Hepatocyte (in vitro differentiated cells): ENCODE data around the gene FNDC3B. TPM values are rescaled to one million over a fixed set of nuclear protein-coding genes. Genes with fewer than 3 reads are reported as not detected.

ENCODE experiments used
- DNase-seq: peaks from one replicate; pipeline ENCODE4 v3.0.0-alpha.2; 2016; ENCODE audit warnings: low spot score
- H2AFZ ChIP-seq: fragments of 200-600 bp; sonication (generic); 2 replicates; pipeline ENCODE4 v1.6.0; 2016; ENCODE audit warnings: antibody characterized with exemption, mild to moderate bottlenecking
- H3K27ac ChIP-seq: fragments of 200-600 bp; sonication (generic); 2 replicates; pipeline ENCODE4 v1.5.1; 2016; ENCODE audit warnings: mild to moderate bottlenecking
- H3K27me3 ChIP-seq: fragments of 200-600 bp; sonication (generic); 2 replicates; pipeline ENCODE4 v1.6.1; 2016
- H3K36me3 ChIP-seq: fragments of 200-600 bp; sonication (generic); replicated peaks from 2 replicates; pipeline ENCODE4 v1.5.1; 2016; ENCODE audit warnings: low read depth; ENCODE audit not compliant: insufficient read depth
- H3K4me1 ChIP-seq: fragments of 200-600 bp; sonication (generic); 2 replicates; pipeline ENCODE4 v1.5.1; 2016; ENCODE audit warnings: mild to moderate bottlenecking, moderate library complexity; ENCODE audit not compliant: insufficient read depth
- H3K4me2 ChIP-seq: fragments of 200-600 bp; sonication (generic); 2 replicates; pipeline ENCODE4 v1.6.0; 2016
- H3K4me3 ChIP-seq: fragments of 200-600 bp; sonication (generic); 2 replicates; pipeline ENCODE4 v1.5.1; 2016; ENCODE audit warnings: mild to moderate bottlenecking
- H3K79me2 ChIP-seq: fragments of 200-600 bp; sonication (generic); 2 replicates; pipeline ENCODE4 v1.6.0; 2017; ENCODE audit warnings: mild to moderate bottlenecking
- H3K9me2 ChIP-seq: fragments of 200-600 bp; sonication (generic); replicated peaks from 2 replicates; pipeline ENCODE4 v1.6.0; 2017; ENCODE audit warnings: mild to moderate bottlenecking; ENCODE audit not compliant: insufficient read depth
- H3K9me3 ChIP-seq: fragments of 200-600 bp; sonication (generic); 2 replicates; pipeline ENCODE4 v1.5.1; 2016; ENCODE audit warnings: low read depth, mild to moderate bottlenecking
- H4K20me1 ChIP-seq: fragments of 200-600 bp; sonication (generic); 2 replicates; pipeline ENCODE4 v1.6.0; 2016; ENCODE audit warnings: mild to moderate bottlenecking; ENCODE audit not compliant: insufficient read depth, poor library complexity, severe bottlenecking
- CTCF ChIP-seq: fragments of 200-600 bp; sonication (generic); IDR thresholded peaks from 2 replicates; pipeline ENCODE4 v1.5.1; 2016; ENCODE audit warnings: antibody characterized with exemption, mild to moderate bottlenecking; ENCODE audit not compliant: poor library complexity
- EZH2 ChIP-seq: fragments of 200-600 bp; sonication (generic); IDR thresholded peaks from 2 replicates; pipeline ENCODE4 v1.6.1; 2016; ENCODE audit warnings: antibody characterized with exemption, mild to moderate bottlenecking, borderline replicate concordance
- EZH2phosphoT487 ChIP-seq: fragments of 200-600 bp; sonication (generic); IDR thresholded peaks from one replicate; pipeline ENCODE4 v1.6.1; 2018; ENCODE audit warnings: antibody characterized with exemption, mild to moderate bottlenecking, low read depth, moderate library complexity; ENCODE audit not compliant: unreplicated experiment, severe bottlenecking
- WGBS: methylation state at CpG from one replicate; pipeline ENCODE4 v1.1.6; 2016; ENCODE audit warnings: low lambda C conversion rate; ENCODE audit errors: missing lambda C conversion rate; 5-methylcytosine and 5-hydroxymethylcytosine counted together
- polyA plus RNA-seq: library from polyadenylated mRNA; unstranded; fragments of >200 nt; fragmentation: Nextera tagmentation; extraction: Ambion mirVana; gene quantifications from 2 replicates; pipeline ENCODE4 v1.2.1, GENCODE V29; 2016
- total RNA-seq: library from RNA; depleted of rRNA; stranded (reverse); fragments of >200 nt; gene quantifications from 2 replicates; pipeline ENCODE4 v1.2.3, GENCODE V29; 2014

The FNDC3B gene
- total and polyA plus RNA-seq, 2 experiments from 2014 or later: 61.2 to 113 TPM

- Histone ChIP-seq H3K4me2 (no peak overlapping the region), H3K36me3 (no peaks in the 10 kb centered on the region), H3K79me2 (peaks cover 6% of the 10 kb centered on the region), H3K9me2 (no peaks in the 10 kb centered on the region), H4K20me1 (peaks cover 3% of the 10 kb centered on the region), H3K27ac (no peak overlapping the region), H3K9me3 (no peaks in the 10 kb centered on the region), H3K4me3 (no peak overlapping the region), H3K4me1 (no peaks in the 10 kb centered on the region), H2AFZ (no peak overlapping the region), H3K27me3 (no peaks in the 10 kb centered on the region)
- DNase-seq: no peak
- TF ChIP-seq EZH2phosphoT487: no peak
- no peak for TF ChIP-seq CTCF
- TF ChIP-seq EZH2: no peak
- 87% methylated on average over 7 of the region's 7 CpGs for WGBS
Measured at GRCh38 chr3:172334671-172335207, 295.4 kb downstream of the FNDC3B start.

- H4K20me1 ChIP-seq: no peaks in the 10 kb centered on the region
Measured at GRCh38 chr3:172339892-172340291, 300.5 kb downstream of the FNDC3B start.

GRCh38 chr3:172340583-172340982, 301.2 kb downstream of the FNDC3B start:
- Histone ChIP-seq H2AFZ (no peak overlapping the region), H3K4me2 (no peak overlapping the region), H3K9me2 (no peaks in the 10 kb centered on the region), H4K20me1 (no peaks in the 10 kb centered on the region), H3K36me3 (no peaks in the 10 kb centered on the region), H3K27ac (no peak overlapping the region), H3K27me3 (no peaks in the 10 kb centered on the region), H3K4me1 (no peaks in the 10 kb centered on the region), H3K79me2 (no peaks in the 10 kb centered on the region), H3K9me3 (no peaks in the 10 kb centered on the region), H3K4me3 (no peak overlapping the region)
- TF ChIP-seq CTCF (no peak), EZH2 (no peak), EZH2phosphoT487 (no peak)
- 72% methylated on average over 5 of the region's 5 CpGs for WGBS
- no peak for DNase-seq

More at GRCh38 chr3:172339892-172340291, 300.5 kb downstream of the FNDC3B start:
- Histone ChIP-seq H3K79me2 (no peaks in the 10 kb centered on the region), H3K27me3 (no peaks in the 10 kb centered on the region), H3K9me3 (no peaks in the 10 kb centered on the region), H3K36me3 (no peaks in the 10 kb centered on the region), H3K4me3 (no peak overlapping the region), H3K9me2 (no peaks in the 10 kb centered on the region), H3K4me1 (no peaks in the 10 kb centered on the region), H3K4me2 (no peak overlapping the region), H2AFZ (no peak overlapping the region), H3K27ac (no peak overlapping the region)
- TF ChIP-seq EZH2phosphoT487: no peak
- peak; percentile 12 for TF ChIP-seq CTCF
- no peak for DNase-seq
- 92% methylated on average over 8 of the region's 8 CpGs for WGBS
